GM12878 (cell line): ENCODE results near the gene ADAMTSL4. TPM values are rescaled to one million over a fixed set of nuclear protein-coding genes. Genes with fewer than 3 reads are reported as not detected.

Experiments
- ATAC-seq: fragments of 200-7000 bp; cut with Tn5 transposase; 3 replicates; pipeline ENCODE4 v1.9.1; 2020; ENCODE audit warnings: mild to moderate bottlenecking, moderate library complexity
- BruUV-seq: library from RNA; stranded (reverse); fragments of 400-500 nt; replicated peaks from 2 replicates; lab custom pipeline; 2021; lab: Mats Ljungman, UMichigan
- CTCF ChIA-PET: fragments of 300-600 bp; sonication (Branson Sonifier 250); formaldehyde crosslinking; extraction: SDS; loops from one replicate; lab custom pipeline; 2021; ENCODE audit warnings: inconsistent platforms; lab: Yijun Ruan, JAX
- POLR2A ChIA-PET: fragments of 350-600 bp; formaldehyde crosslinking; extraction: SDS; loops from one replicate; lab custom pipeline; 2021; ENCODE audit warnings: inconsistent platforms; lab: Charles Lee
- RAD21 ChIA-PET: fragments of 300-600 bp; sonication (Branson Sonifier 250); formaldehyde crosslinking; loops from one replicate; lab custom pipeline; 2023; ENCODE audit warnings: antibody characterized with exemption; ENCODE audit not compliant: unreplicated experiment; lab: Charles Lee
- SMC1A ChIA-PET: fragments of 300-600 bp; sonication (Branson Sonifier 250); formaldehyde crosslinking; loops from one replicate; lab custom pipeline; 2023; ENCODE audit not compliant: unreplicated experiment, uncharacterized antibody; lab: Charles Lee
- DNase-seq: peaks from one replicate; pipeline ENCODE4 v3.0.0-alpha.2; 2011; ENCODE audit warnings: low read depth, low spot score
- FAIRE-seq: peaks from 3 replicates; lab custom pipeline; 2011; peaks lifted over from hg19 to GRCh38; lab: Jason Lieb, UNC
- H2AFZ ChIP-seq: 2 replicates; pipeline ENCODE4 v1.6.0; 2011; ENCODE audit warnings: low read depth, low read length, control low read depth; ENCODE audit not compliant: control insufficient read depth
- H3K27ac ChIP-seq: 2 replicates; pipeline ENCODE4 v1.5.1; 2011; ENCODE audit warnings: control low read depth; ENCODE audit not compliant: control insufficient read depth, insufficient read depth
- H3K27me3 ChIP-seq, 2 experiments: replicated peaks in 1 of 2; 2 replicates each; pipeline versions ENCODE4 v1.6.0 to v1.6.1; 2011; ENCODE audit warnings: low read length in 1 of 2; ENCODE audit not compliant: control insufficient read depth in 2 of 2, insufficient read depth in 2 of 2
- H3K36me3 ChIP-seq, 2 experiments: 2 replicates each; pipeline ENCODE4 v1.5.1; 2011; ENCODE audit warnings: low read length in 1 of 2; ENCODE audit not compliant: control insufficient read depth in 2 of 2, insufficient read depth in 2 of 2
- H3K4me1 ChIP-seq: 2 replicates; pipeline ENCODE4 v1.6.1; 2011; ENCODE audit warnings: mild to moderate bottlenecking, low read length, moderate library complexity, mixed read lengths; ENCODE audit not compliant: control insufficient read depth, insufficient read depth
- H3K4me2 ChIP-seq: 2 replicates; pipeline ENCODE4 v1.6.0; 2011; ENCODE audit warnings: control low read depth; ENCODE audit not compliant: control insufficient read depth, insufficient read depth
- H3K4me3 ChIP-seq: fragments of 200-600 bp; sonication (generic); 2 replicates; pipeline ENCODE4 v1.5.1; 2016
- H3K79me2 ChIP-seq: 2 replicates; pipeline ENCODE4 v1.6.0; 2011; ENCODE audit warnings: low read length; ENCODE audit not compliant: control insufficient read depth, insufficient read depth
- H3K9ac ChIP-seq: 2 replicates; pipeline ENCODE4 v1.8.0; 2011; ENCODE audit warnings: low read length, control low read depth, mixed read lengths; ENCODE audit not compliant: control insufficient read depth, insufficient read depth
- H3K9me3 ChIP-seq: replicated peaks from 3 replicates; pipeline ENCODE4 v1.5.1; 2011; ENCODE audit warnings: mild to moderate bottlenecking, low read length; ENCODE audit not compliant: control insufficient read depth, insufficient read depth
- H4K20me1 ChIP-seq: 2 replicates; pipeline ENCODE4 v1.6.0; 2011; ENCODE audit not compliant: control insufficient read depth, insufficient read depth
- CHD2 ChIP-seq: IDR thresholded peaks from 2 replicates; pipeline ENCODE4 v1.6.1; 2011; ENCODE audit warnings: low read depth, low read length, improper control_type of control experiment, borderline replicate concordance
- EED ChIP-seq: sonication (generic); IDR thresholded peaks from 2 replicates; pipeline ENCODE4 v1.6.1; 2016; ENCODE audit warnings: antibody characterized with exemption, low read depth
- GABPA ChIP-seq: IDR thresholded peaks from 2 replicates; pipeline ENCODE4 v1.6.1; 2014; ENCODE audit warnings: antibody characterized with exemption, low read depth, mild to moderate bottlenecking, inconsistent platforms
- MTA3 ChIP-seq: IDR thresholded peaks from 2 replicates; pipeline ENCODE4 v1.6.1; 2012; ENCODE audit warnings: low read length, inconsistent platforms, borderline replicate concordance
- PBX3 ChIP-seq: IDR thresholded peaks from 2 replicates; pipeline ENCODE4 v1.6.1; 2011; ENCODE audit warnings: mild to moderate bottlenecking, low read depth, low read length, moderate library complexity; ENCODE audit not compliant: insufficient replicate concordance
- PML ChIP-seq: IDR thresholded peaks from 2 replicates; pipeline ENCODE4 v1.6.1; 2012; ENCODE audit warnings: low read length, inconsistent platforms
- ZBED1 ChIP-seq: IDR thresholded peaks from 2 replicates; pipeline ENCODE4 v1.6.1; 2016; ENCODE audit warnings: borderline replicate concordance
- ZNF592 ChIP-seq: fragments of 450-650 bp; IDR thresholded peaks from 2 replicates; pipeline ENCODE4 v1.6.1; 2017; ENCODE audit warnings: mild to moderate bottlenecking, moderate library complexity
- WGBS: methylation state at CpG from one replicate; pipeline ENCODE4 v1.1.6; 2016; ENCODE audit warnings: low lambda C conversion rate; ENCODE audit not compliant: insufficient replicate concordance, insufficient coverage; ENCODE audit errors: missing lambda C conversion rate; 5-methylcytosine and 5-hydroxymethylcytosine counted together
- in situ Hi-C: fragments of 300-500 bp; cut with MboI; formaldehyde crosslinking; loops from 9 replicates; pipeline ENCODE4 v1.14.3; 2018; ENCODE audit warnings: mixed read lengths
- intact Hi-C: fragments of 100-400 bp; cut with micrococcal nuclease; formaldehyde crosslinking; loops from one replicate; pipeline ENCODE4 v1.14.2; 2022; ENCODE audit not compliant: unreplicated experiment
- polyA plus RNA-seq, 11 experiments: library from polyadenylated mRNA; depleted of rRNA in 4 of 11; unstranded in 6 of 11; stranded (reverse) in 5 of 11; fragments of >200 nt; fragmentation: Nextera tagmentation in 4 of 11; fragmentation: Illumina TruSeq in 1 of 11; extraction: Ambion mirVana in 4 of 11; extraction: Trizol in 1 of 11; gene quantifications; 1 replicate in 1 of 11; 2 replicates in 10 of 11; pipeline versions ENCODE4 v1.2.1 to v1.2.3, GENCODE V29; 2011 to 2016; ENCODE audit warnings: inconsistent platforms in 2 of 11, missing spikeins in 2 of 11, low read depth in 1 of 11
- total RNA-seq, 4 experiments: library from RNA; depleted of rRNA in 3 of 4; stranded (reverse); fragments of >200 nt in 3 of 4; fragmentation: Illumina TruSeq in 1 of 4; extraction: Trizol in 1 of 4; gene quantifications; 2 replicates each; pipeline versions ENCODE4 v1.2.1 to v1.2.3, GENCODE V29; 2013 to 2021

The ADAMTSL4 gene
- total and polyA plus RNA-seq, 10 of the 15 experiments (the other 5 are each of a cell fraction or from before 2014, with no cell fraction given) = 0.04 to 0.15 (median 0.05) TPM; not detected in 5

GRCh38 chr1:150525348-150525747 is 23.9 kb upstream of the ADAMTSL4 start:
- ChIA-PET CTCF (interaction anchor here (1.6 kb wide), 1 partner anchor 35 kb away, joined by 4 read pairs; no protein-coding TSS in a partner anchor), RAD21 (no interaction called here), POLR2A (no interaction called here), SMC1A (interaction anchor here (1.5 kb wide), 1 partner anchor 62 kb away, joined by 3 read pairs; no protein-coding TSS in a partner anchor)
- Histone ChIP-seq H3K4me1 (no peaks in the 10 kb centered on the region), H3K9ac (no peak overlapping the region), H3K4me3 (no peak overlapping the region), H3K27ac (no peak overlapping the region), H3K36me3 (no peaks in the 10 kb centered on the region), H3K9me3 (no peaks in the 10 kb centered on the region), H3K27me3 (no peaks in the 10 kb centered on the region), H2AFZ (no peak overlapping the region), H4K20me1 (no peaks in the 10 kb centered on the region), H3K79me2 (no peaks in the 10 kb centered on the region), H3K4me2 (no peak overlapping the region)
- no peak for TF ChIP-seq GABPA
- TF ChIP-seq MTA3 = no peak
- no peak for TF ChIP-seq EED
- no peak for TF ChIP-seq ZBED1
- no peak for TF ChIP-seq ZNF592
- no peak for TF ChIP-seq PML
- no peak for TF ChIP-seq CHD2
- no peak for TF ChIP-seq PBX3
- in situ Hi-C loops (no loop called here), intact Hi-C loops (no loop called here)
- DNase-seq (no peak), FAIRE-seq (no peak), ATAC-seq (no peak)
- BruUV-seq = no TSS peak
- WGBS = 49% methylated on average over 3 of the region's 3 CpGs
